ENCODE results near the gene SCN1B. TPM values are rescaled to one million over a fixed set of nuclear protein-coding genes. Genes with fewer than 3 reads are reported as not detected.
A peak's percentile ranks its signal among the peaks of the same experiment; 100 is the strongest.

Gene SCN1B
- total and polyA plus RNA-seq, 2 of the 13 experiments (the other 11 are each of a cell fraction or from before 2014, with no cell fraction given) = 2.7 to 20.1 TPM

GRCh38 chr19:35039881-35040825 lies 9.9 kb downstream of the SCN1B start (continued):
- peak; percentile 80; the same call in 1 of the 2 replicates for TF ChIP-seq ZNF501 (CRISPR knock-in tag; IDR thresholded peaks at IDR 0.05)
- TF ChIP-seq RARA (CRISPR knock-in tag; IDR thresholded peaks at IDR 0.05) = peak; percentile 88

GRCh38 chr19:35040826-35041547 lies 10.7 kb downstream of the SCN1B start:
- Histone ChIP-seq H3K4me3 (replicated peaks in 1 of 3; ENCODE audit: insufficient read depth in 1 of 3, low read depth in 2 of 3, low read length in 3 of 3) (peak overlapping the region; percentile 50 to 84 (median 73); a peak in 5 of 6 replicates), H3K9me3 (ENCODE audit: low read length) (no peaks in the 10 kb centered on the region), H3K4me2 (ENCODE audit: low read depth, low read length) (peak overlapping the region; percentile 93), H4K20me1 (ENCODE audit: insufficient read depth, low read length) (peaks cover 35% of the 10 kb centered on the region), H3K27me3 (ENCODE audit: control insufficient read depth in 1 of 2, insufficient read depth in 2 of 2, low read length in 2 of 2) (no peaks in the 10 kb centered on the region), H3K79me2 (ENCODE audit: insufficient read depth, low read length) (peaks cover 43% of the 10 kb centered on the region), H2AFZ (ENCODE audit: low read length) (no peak overlapping the region), H3K9ac (ENCODE audit: insufficient read depth, low read depth, low read length) (peak overlapping the region; percentile 85), H3K27ac (ENCODE audit: extremely low read length, insufficient read depth, low read length) (peak overlapping the region; percentile 99), H3K4me1 (ENCODE audit: insufficient read depth, low read length) (peaks cover 65% of the 10 kb centered on the region), H3K36me3 (replicated peaks in 1 of 2; ENCODE audit: control insufficient read depth in 1 of 2, insufficient read depth in 2 of 2, low read length in 2 of 2) (peaks cover 4 to 9% of the 10 kb centered on the region in 2 experiments)
- 0% methylated on average over 13 of the region's 36 CpGs for WGBS (ENCODE audit: low lambda C conversion rate)
- ATAC-seq (peak; percentile 79), FAIRE-seq (peak; percentile 86), DNase-seq (ENCODE audit: low spot score) (peak; percentile 96)
- POLR2A ChIA-PET = interaction anchor here (1.2 to 3.8 kb wide), 7 partner anchors 10 to 45 kb away, joined by 3 to 15 read pairs (median 8); no protein-coding TSS in a partner anchor
- no TSS peak for BruUV-seq (replicated peaks)
- in situ Hi-C loops (cut with HindIII; ENCODE audit: extremely low pct_ligation_motif_present, low pct_unique_long_range_greater_than_20kb) = no loop called here
- CTCF ChIA-PET (ENCODE audit: low intra/inter-chr PET ratio, low total read pairs) = no interaction called here
- intact Hi-C loops (cut with micrococcal nuclease; ENCODE audit: unreplicated experiment) = loop anchor here (5.0 kb wide), 1 partner anchor 44 kb away; no protein-coding TSS in a partner anchor
- TF ChIP-seq SAP130 (CRISPR knock-in tag; IDR thresholded peaks at IDR 0.05; ENCODE audit: low read depth) (peak; percentile 93), TAF1 (CRISPR knock-in tag; IDR thresholded peaks at IDR 0.05) (peak; percentile 74; the same call in 1 of the 2 replicates), ZNF878 (CRISPR knock-in tag; IDR thresholded peaks at IDR 0.05) (peak; percentile 93; the same call in 1 of the 2 replicates), POGZ (CRISPR knock-in tag; IDR thresholded peaks at IDR 0.05) (peak; percentile 87), MLLT10 (CRISPR knock-in tag; IDR thresholded peaks at IDR 0.05) (no peak), THAP8 (CRISPR knock-in tag; IDR thresholded peaks at IDR 0.05; ENCODE audit: borderline replicate concordance) (peak; percentile 86), ZNF652 (CRISPR knock-in tag; IDR thresholded peaks at IDR 0.05; ENCODE audit: borderline replicate concordance, low read depth) (no peak), MBD4 (IDR thresholded peaks at IDR 0.05; ENCODE audit: borderline replicate concordance, low read length) (no peak), ARNT2 (CRISPR knock-in tag; IDR thresholded peaks at IDR 0.05; ENCODE audit: low read depth) (peak; percentile 89), ZNF549 (CRISPR knock-in tag; IDR thresholded peaks at IDR 0.05) (no peak), MATR3 (CRISPR knock-in tag; IDR thresholded peaks at IDR 0.05) (no peak), ZNF713 (CRISPR knock-in tag; IDR thresholded peaks at IDR 0.05) (peak; percentile 84), SALL2 (CRISPR knock-in tag; IDR thresholded peaks at IDR 0.05) (no peak; the same call in 1 of the 2 replicates), ZC3H4 (CRISPR knock-in tag; IDR thresholded peaks at IDR 0.05; ENCODE audit: borderline replicate concordance) (peak; percentile 13; the same call in 1 of the 2 replicates), IRF2 (CRISPR knock-in tag; IDR thresholded peaks at IDR 0.05) (peak; percentile 94), EHMT2 (IDR thresholded peaks at IDR 0.05; ENCODE audit: borderline replicate concordance, low read depth, low read length) (no peak), ATF4 (CRISPR knock-in tag; IDR thresholded peaks at IDR 0.05) (no peak), ZNF75D (CRISPR knock-in tag; IDR thresholded peaks at IDR 0.05; ENCODE audit: borderline replicate concordance) (no peak), ZKSCAN5 (CRISPR knock-in tag; IDR thresholded peaks at IDR 0.05) (peak; percentile 38; the same call in 1 of the 2 replicates)
